Right ventricle myocardium inferior (tissue), 1 donor: ENCODE measurements around the gene LINC01488. TPM values are rescaled to one million over a fixed set of nuclear protein-coding genes. Genes with fewer than 3 reads are reported as not detected.

ENCODE experiments used
- ATAC-seq: fragments of 200-7000 bp; cut with Tn5 transposase; one replicate; pipeline ENCODE4 v1.9.1; 2020; ENCODE audit warnings: mild to moderate bottlenecking, moderate library complexity
- DNase-seq: peaks from one replicate; pipeline ENCODE4 v3.0.0; 2021; ENCODE audit errors: missing footprints
- intact Hi-C: fragments of 100-400 bp; cut with DNase I; formaldehyde crosslinking; loops from one replicate; pipeline ENCODE4 v1.11.0; 2022
- total RNA-seq: library from RNA; stranded (reverse); fragmentation: NEBNext Ultra II Directional; extraction: Animal tissue kit (Norgen Biotek cat#: 25700); gene quantifications from one replicate; pipeline ENCODE4 v1.2.1, GENCODE V29; 2021
- donor health status: DM: no; HTN: yes; CAD: no; lungs with severe emphysema.

The LINC01488 gene
- total RNA-seq, 1 donor from 2014 or later = 0.08 TPM

DNA sequence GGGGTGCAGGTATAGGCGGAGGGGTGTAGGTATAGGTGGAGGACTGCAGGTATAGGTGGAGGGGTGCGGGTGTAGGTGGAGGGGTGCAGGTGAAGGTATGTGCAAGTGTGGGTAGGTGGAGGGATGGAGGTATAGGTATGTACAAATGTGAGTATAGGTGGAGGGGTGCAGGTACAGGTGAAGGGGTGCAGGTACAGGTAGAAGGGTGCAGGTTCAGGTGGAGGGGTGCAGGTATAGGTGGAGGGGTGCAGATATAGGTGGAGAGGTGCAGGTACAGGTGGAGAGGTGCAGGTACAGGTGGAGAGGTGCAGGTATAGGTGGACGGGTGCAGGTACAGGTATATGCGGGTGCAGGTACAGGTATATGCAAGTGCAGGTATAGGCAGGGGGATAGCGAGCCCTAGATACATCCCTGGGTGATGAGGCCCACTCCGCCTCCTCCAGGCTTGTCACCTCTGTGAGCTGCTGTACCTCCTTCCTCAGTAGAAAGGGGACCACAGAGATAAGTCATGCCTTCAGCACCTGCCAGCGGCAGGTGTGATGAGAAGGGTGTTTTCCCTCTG lies 17.2 kb downstream of the LINC01488 start:
- no peak for DNase-seq
- no peak for ATAC-seq
- intact Hi-C loops = loop anchor here (5.0 kb wide), 1 partner anchor 51 kb away; no protein-coding TSS in a partner anchor

DNA sequence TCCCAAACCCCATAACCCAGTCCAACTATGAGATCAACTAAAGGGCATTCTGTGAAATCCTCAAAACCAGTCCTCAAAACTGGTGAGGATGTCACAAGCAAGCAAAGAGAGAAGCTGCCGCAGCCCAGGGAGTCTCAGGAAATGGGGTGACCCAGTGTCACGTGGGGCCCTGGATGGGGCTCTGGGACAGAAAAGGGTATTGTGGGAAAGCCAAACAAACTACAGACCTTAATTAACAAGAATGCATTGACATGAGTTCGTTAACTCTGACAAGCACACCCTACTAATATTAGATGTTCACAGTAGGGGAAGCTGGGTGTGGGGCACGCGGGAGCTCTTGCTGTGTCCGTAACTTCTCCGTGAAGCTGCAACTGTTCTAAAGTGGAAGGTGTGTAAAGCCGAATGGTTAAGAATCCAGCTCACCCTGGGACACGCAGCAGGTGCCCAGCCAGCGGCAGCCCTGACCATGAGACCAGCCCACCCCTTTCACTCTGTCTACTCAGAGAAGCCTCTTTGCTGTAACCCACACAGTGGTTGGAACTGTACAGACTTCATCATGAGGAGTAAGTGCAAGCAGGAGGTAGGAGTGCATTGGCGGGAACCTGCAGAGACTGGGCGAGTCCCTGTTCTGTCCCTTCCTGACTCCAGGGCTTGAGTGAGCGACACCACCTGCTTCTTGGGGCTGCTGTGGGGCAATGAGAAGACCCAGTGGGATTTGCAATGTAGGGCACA lies 17.9 kb downstream of the LINC01488 start:
- DNase-seq (no peak), ATAC-seq (no peak)
- intact Hi-C loops = loop anchor here (5.0 kb wide), 1 partner anchor 52 kb away; no protein-coding TSS in a partner anchor

DNA sequence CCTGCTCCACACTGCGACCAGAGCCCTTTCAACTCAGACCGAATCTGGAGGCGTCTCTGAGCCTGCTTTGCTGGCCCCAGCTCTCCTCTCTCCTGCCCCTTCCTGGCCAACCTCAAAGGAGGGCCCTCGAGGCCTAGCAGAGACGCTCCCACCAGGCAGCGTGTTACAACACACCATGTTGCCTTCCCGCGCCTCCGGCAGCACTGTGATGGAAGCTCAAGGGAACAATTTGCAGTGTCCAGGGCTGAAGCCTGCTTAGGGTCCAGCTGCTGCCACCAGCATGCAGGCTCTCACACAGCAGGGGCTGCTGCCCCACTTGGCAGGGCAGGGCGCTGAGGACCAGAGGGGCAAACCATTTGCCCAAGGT lies 18.4 kb downstream of the LINC01488 start:
- DNase-seq (no peak), ATAC-seq (no peak)
- intact Hi-C loops = loop anchor here (5.0 kb wide), 1 partner anchor 53 kb away; no protein-coding TSS in a partner anchor

DNA sequence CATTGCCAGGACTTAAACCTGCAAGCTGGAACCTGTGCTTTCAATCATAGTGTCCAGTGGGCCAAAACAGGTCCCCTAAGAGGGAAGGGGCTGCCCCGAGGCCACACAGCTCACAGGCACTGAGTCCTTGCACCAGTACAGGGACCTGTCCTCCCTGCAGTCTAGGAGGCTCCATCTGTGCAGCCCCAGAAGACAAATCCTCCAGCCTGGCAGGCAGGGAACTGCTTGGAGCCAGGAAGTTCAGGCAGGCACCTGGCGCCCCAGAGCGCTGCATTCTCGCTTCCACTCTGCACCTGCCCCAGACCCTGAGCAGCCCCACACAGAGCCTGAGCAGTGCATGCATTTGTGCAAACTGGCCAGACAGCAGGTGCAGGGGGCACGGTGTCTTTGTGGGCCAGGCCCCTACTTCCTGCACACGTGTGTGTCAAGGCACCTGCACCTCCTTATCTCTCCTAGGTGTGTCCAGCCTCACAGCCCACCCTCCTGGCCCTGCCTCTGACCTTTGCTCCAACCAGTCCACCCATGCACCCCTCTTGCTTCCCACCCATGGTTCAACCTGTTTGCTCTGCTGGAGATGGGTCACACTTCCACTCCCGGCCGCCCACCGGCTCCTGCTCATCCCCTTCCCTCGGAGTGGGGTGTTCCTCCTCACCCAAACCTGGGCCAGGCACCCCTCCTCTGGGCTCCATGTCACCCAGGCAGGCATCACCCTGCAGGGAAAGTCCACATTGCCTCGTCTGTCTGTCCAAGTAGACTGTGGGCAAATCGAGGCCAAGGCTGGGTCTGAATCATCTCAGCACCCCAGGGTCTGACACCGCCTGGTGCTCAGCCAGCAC lies 19.0 kb downstream of the LINC01488 start:
- no peak for DNase-seq
- ATAC-seq = no peak
- intact Hi-C loops = no loop called here

DNA sequence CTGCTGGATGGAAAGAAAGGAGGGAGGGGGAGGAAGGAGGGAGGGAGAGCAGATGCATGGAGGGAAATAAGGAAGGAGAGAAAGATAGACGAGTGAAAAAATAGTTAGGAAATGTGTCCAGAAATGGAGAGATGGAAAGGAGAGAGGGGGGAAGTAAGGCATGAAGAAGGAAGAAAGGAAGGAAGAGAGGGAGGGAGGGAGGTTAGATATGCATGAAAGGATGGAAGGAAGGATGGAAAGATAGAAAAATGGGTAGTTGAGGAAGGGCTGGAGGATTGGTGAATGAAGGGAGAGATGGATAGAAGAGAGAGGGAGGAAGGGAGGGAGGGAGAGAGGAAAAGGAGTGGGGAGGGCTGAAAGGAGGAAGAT lies 19.6 kb downstream of the LINC01488 start:
- DNase-seq (no peak), ATAC-seq (no peak)
- intact Hi-C loops = no loop called here

DNA sequence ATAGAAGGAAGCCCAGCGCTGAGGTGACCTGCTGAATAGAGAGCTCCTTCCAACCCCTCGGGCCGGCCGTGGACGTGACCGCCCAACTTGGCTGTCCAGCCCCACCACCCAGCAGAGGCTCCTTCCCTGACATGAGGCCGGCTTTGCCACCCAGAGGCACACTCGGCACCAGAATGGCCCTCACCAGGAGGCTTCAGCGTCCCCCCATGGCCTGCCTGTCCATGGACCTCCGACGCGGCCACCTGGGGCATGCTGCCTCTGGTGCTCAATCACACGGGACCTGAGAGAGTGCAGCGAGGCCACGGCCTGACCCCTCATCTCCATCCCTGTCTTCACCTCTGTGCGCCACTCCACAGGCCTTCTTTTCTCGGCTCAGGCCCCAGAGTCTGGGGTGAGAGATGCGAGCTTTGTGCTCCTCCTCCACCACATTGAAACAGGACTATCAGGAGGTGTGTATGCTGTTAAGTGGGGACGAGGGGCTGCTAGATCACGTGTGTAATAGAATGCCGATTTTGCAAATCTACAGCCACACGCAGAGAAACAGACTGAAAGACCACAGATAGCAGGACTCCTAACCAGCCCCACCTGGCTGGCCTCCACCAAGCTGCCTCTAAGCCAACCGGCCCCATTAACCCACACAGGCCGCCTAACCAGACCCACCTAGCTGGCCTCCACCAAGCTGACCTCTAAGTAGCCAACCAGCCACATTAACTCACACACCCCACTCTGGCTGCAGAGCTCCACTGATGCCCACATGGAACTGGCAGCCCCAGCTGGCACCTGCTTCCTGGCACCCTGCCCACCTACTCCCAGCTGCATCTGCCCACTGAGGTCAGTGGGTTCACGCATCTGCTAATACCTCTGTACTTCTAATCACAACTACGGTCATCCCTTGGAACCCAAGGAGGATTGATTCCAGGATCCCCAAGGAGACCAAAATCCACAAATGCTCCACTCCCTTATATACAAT lies 20.7 kb downstream of the LINC01488 start:
- intact Hi-C loops = no loop called here
- DNase-seq (no peak), ATAC-seq (no peak)

DNA sequence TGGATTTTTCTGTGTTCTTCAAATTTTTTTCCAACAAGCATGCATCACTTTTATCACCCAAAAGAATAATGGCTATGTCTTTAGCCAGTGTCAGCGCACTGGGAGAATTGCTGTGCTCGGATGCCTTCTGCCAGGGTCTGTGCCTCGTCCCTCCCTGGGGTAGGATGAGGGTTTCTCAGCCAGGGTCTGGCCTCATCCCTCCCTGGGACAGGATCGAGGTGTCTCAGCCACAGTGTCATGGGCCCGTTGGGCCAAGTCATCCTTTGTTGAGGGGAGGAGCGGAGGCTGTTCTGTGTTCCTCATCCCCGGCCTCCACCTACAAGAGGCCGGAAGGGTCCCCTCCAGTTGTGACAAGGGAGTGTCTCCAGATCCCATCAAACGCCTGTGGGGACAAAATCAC lies 22.7 kb downstream of the LINC01488 start:
- ATAC-seq = no peak
- intact Hi-C loops = no loop called here
- DNase-seq = no peak

DNA sequence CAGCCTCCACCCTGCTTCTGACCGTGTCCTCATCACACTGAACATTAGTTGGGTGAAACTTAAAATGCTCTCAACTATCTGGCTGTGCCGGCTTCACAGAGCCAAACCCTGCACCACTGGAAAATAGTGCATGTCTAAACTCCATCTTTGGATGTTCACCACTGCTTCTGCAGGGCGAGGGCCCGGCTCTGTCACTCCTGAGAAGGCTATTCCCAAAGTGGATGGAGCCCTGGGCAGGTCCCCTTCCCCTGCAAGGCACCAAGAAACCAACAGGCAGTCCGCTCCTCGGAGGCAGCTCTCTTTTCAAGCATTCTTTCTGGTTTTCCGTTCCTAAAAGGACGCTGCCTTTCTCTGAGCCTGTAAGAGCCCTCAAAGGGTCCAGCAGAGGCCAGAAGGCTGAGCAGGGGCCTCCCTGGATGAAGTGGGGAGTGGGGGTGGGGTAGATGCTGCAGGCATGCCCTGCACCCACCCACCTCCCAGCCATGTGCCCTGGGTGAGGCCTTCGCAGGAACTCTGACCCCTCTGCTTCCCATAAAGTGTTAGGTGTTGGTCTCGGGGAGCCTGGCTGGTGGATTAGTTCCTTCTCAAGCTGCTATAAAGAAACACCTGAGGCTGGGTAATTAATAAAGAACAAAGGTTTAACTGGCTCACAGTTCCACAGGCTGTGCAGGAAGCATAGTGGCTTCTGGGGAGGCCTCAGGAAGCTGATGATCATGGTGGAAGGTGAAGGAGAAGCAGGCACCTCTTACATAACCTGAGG lies 23.3 kb downstream of the LINC01488 start:
- ATAC-seq (no peak), DNase-seq (no peak)
- intact Hi-C loops = no loop called here

DNA sequence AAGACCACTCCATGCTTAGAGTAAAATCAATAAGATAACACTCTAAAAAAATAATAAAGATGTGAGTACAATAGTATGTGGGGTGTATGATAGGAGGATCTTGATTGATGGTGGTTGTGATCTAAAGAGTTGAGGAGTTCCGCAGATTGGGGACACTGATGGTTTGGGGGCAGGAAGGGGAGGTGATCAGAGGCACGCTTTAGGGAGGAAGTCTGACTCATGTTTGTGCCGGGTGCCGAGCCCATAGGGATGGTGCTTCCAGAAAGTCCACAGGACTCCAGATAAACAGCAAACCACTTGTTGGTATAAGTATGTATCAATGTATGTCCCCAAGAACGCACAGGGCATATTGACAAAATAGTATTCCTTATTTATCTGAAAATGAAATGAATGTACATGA lies 27.5 kb downstream of the LINC01488 start:
- DNase-seq (no peak), ATAC-seq (no peak)
- intact Hi-C loops = no loop called here

DNA sequence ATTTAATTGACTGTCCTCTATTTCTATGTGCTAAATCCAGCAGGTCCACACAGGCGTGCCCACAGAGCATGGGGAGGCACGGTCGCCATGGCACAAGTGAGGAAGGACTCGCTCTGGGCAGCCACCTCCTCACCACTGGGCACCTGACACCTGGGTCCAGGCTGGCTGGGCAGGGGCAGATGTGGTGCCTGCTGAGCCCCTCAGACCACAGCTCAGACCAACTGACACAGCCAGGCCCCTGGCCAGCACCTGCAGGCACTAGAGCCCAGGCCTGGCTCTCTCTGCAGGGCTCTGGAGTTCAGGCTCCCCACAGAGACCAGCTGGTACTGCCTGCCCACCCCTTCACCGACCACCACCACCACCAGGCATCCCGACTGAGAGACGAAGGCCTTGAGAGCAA lies 27.9 kb downstream of the LINC01488 start:
- intact Hi-C loops = no loop called here
- DNase-seq (no peak), ATAC-seq (no peak)

DNA sequence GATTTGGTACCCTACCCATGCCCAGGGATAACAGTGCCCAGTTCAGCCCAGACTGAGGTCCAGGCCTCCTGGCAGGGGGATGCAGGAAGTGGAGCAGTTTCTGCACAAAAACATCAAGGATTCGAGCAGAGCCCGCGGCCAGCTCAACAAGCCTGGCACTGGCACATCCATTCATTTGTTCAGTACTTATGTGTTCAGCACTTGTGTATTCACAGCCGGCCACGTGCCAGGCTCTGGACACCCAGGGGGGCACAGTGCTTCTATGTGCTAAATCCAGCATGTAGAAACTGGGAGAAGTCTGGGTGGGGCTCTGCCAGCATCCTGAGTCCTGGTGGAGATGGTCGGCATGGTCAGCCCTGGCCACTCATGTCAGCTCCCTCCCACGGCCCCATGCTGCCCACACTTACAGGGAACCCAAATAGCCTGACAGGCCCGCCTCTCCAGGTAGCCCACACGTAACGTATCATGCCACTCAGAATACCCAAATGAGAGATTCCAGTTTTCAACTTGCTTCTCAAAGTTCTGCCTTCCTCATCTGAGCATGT lies 28.5 kb downstream of the LINC01488 start:
- intact Hi-C loops = no loop called here
- ATAC-seq = no peak
- DNase-seq = no peak

DNA sequence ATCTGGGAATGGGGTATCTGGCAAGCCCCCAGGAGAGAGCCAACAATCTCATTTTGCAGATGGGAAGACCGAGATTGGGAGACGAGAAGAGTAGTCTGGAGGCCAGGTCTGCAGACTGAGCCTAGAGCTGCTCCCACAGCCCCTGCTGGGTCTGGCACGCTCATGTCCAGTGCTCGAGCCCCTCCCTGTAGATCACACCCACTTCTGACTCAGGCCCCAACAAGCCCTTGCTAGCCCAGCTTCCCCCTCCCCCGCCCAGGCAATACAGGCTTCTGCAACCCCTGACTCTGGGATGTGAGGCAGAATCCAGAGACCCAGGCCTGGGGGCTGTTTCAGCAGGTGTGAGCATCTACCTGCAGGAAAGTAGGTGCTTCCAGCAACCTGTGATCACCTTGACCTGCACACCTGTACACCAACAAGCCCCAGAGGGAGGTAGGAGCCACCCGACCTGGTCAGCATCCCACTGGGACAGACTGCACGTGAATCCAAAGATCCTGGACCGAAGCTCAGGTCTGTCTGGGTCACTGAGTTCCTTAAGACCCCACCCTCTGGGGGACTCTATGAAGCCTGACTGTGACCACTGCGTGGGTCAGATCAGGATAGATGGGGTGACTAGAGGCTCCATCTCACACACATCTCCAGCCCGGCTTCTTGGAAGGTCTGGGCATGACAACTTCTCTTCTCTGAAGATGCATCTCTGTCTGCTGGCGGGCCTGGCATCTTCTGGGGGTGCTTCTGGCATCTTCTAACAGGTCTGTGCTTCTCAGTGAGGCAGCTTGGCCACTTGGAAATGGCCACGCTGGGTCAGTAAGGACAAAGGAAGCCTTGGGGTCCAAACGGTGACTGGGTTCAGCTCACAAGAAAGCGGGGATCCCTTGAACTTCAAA lies 29.3 kb downstream of the LINC01488 start:
- no peak for DNase-seq
- intact Hi-C loops = no loop called here
- ATAC-seq = no peak

DNA sequence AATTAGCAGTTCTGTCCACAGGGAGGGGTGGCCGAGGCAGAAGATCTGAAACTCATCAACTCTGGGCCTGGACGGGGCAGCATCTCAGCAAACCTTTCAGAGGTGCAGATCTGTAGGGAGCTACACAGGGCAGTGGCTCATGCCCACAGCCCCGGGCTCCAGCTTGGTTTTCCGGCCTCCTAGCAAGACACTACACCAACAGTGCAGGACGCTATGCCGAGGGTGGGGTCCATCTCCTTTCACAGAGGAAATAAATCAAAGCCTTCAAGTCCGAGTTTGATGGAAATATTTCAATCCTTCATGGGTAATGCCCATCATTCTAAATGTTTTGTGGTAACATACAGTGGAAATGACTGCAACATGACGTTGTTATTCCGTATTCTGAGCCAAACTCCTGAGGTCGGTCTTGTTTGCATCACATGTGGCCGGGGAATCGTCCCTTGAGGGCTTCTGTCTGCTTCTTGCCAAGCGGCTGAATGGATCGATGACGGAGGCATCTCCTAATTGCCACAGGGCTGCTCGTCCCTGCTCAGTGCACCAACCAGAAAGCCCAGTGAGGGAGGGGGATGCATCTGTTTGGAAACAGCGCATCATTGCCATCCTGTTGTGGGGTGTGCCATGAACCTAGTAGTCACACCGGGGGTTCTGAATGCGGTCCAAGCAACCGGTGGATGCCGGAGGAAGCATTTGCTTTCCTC lies 30.0 kb downstream of the LINC01488 start:
- no peak for DNase-seq
- intact Hi-C loops = no loop called here
- ATAC-seq = no peak

DNA sequence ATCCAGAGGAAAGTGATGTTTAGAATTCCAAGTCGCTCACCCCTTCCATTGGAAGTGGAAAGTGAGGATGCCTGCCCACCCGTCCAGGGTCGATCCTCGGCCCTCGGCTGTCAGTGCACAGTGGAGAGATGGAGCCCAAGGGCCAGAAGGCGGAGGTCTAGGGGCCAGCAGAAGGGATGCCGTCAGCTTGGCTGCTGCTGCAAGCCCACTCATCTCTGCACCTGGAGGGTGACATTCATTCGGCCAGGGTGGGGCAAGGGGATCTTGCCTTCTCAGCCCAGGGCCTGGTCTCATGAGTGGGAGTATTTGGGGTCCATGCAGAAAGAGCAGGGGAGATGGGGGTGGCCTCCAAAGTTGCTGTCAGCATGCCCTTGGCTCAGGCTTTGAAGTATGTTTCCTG lies 30.7 kb downstream of the LINC01488 start:
- intact Hi-C loops = no loop called here
- DNase-seq = no peak
- no peak for ATAC-seq

DNA sequence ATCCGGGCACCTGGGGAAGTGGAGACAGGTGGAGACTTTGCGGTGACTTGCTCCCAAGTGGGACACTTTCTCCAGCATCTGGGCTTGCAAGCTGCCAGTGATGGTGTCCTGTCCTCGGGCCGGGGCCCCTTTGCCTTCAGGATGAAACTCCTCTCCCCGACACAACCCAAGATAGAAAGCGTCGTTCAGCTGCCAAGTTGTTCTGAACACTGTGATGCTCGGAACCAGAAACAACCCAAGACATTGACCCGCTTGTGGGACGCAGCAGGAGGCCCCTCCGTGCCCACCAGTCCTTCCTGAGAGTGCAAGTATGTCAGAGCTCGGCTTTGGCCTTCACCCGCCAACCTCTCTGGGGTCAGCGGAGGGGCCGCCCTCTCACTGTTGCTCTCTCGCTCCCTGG lies 31.3 kb downstream of the LINC01488 start:
- ATAC-seq = no peak
- intact Hi-C loops = no loop called here
- no peak for DNase-seq

DNA sequence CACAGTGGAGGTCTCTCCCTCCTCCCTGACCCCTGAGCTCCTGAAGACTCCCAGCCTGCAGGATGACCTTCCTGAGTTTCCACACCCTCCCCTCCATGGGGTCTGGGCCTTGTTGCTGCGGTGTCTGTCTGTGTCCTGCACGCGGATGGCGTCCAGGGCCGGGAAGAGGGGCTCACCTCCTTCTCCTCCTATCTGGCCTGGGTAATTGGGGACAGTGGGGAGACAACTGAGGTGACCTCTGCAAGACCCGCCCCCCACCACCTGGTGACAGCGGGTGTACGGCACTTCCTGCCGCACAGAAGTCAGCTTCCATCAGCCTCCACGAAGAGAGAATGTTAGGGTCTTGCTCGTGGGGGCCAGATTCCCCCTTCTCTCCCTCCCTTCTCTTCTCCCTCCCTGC lies 31.7 kb downstream of the LINC01488 start:
- intact Hi-C loops = no loop called here
- no peak for DNase-seq
- ATAC-seq = no peak
